ENCODE results near the gene CALCR.
"Not testable (repeated sequence)": the region's sequence is repeated elsewhere in the genome, so short reads cannot be mapped to it uniquely, and the experiment has no call there.

The CALCR gene

DNA sequence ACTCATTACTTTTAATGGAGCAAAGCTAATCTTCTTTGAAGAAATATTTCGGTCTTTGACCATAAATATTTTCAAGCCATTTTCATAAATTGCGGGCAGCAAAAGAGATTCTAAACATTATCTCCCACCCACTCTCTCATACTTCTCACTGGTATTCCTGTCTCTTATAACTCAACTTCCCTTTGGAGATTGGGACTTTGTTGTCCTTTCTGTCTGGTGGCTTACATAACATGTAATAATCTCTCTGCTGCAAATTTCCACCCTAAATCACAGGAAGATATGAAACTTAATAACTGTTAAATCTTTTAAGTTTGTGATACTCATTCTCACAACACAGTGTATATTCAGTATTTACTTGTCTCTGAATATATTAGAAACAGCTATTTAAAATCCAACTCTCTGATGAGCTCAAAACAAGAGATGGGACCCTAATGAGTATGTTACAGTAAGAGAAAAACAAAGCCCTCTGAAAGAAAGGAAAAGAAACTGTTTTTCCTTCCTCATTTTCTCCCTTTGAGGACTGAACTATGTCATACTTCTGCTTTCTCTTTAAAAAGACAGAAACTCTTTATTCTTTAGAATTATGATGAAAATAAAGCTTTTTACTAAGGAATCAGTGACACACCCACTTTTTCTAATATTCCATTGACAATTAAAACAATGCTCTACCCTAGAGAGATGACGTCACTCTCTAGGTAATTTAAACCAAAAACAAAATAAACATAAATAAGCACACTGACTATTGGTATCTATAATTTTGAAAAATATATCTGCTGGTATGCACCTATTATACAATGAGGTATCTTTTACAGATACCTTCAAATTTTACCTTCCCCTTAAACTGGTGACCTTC, 14.7 kb downstream of the CALCR start:
- no peak for DNase-seq

DNA sequence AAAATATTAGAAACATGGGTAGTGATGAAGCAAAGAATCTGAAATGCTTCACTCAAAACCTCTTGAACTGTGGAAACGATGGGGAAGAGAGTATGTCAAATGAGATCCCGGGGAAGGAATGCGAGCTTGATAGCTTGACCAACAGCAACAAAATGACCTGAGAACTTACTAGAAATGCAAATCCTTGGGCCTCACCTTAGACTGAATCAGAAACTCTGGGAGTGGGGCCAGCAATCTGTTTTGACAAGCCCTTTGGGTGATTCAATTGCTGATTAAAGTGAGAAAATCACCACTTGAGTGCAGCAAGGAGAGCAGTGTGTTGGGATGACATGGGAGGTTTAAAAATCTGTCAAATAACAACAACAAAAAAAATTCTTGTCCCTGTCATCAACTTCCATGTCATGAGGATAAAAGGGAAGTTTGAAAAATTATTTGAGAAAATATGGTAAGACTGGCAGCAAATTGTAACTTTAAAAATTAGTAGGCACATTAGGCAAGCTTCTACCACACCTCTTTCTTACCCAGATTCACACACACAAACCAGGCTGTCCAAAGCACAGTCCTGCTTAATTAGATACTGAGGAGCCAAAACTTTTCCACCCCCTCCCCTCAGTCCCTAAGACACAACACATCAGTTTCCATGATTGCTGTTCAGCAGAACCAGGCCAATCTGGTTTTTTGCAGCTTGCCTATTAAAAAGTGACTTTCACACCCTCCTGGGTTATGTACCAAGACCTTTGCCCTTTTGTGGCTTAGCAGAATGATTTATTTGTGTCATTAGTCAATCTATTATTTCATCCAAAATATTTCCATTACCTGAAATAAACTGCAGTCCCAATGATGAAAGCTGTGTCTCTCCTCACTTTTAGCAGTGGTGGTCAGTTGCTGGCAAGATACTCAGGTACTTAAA, 15.6 kb downstream of the CALCR start:
- DNase-seq: no peak

DNA sequence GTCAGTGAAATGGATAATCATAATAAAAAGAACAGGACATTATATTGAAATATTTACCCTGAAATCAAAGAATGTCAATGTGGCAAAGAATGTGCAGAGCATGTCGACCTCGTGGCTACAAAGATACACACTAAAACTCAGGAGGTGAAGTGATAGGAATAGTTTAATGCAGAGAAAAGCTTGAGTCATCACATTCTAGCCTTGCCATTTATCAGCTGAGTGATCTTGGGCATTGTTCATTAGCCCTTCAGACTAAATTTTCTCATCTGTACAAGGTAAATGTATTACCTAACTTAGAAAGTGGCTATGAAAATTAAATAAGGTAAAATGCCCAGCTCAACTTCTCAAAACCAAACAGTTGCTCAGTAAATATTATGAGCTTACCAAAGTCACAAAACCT, 22.6 kb downstream of the CALCR start:
- no peak for DNase-seq

DNA sequence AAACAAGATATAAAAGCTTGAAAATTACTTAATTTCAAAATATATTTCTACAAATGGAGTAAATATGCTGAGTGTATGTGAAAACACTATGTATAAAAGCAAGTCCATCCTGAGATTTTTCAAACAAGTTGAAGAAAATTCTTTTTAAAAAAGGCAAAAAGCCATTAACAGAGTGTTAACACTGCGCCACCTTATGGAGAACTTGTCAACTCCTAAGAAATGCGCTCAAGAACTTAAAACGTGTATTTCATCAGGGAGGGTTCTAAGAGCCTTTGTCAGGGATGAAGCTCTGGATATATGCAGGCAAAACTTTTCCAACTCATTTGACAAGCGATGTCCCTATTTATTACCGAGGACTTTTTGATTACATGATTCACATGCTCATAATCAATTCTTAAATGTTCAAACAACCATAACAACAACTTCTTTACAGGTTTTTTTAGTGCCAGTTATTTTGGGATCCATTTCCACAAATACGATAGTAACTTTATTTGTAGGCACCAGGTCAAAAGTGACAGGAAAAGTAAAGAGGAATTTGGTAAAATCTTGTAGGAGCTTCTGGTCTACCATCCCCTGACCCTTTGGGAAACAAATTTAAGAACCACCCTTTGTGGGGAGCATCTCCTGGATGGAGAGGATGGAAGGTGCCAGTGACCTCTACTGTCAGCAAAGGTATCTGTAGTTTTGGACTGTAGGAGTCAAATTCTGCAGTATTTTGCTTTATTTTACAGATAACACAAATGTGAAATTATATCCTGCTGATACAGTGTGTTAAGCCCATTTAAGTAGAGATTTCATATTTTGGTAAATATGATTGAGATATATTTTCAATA, 23.2 kb downstream of the CALCR start:
- DNase-seq: peak in 1 of 2 experiments; percentile 67

DNA sequence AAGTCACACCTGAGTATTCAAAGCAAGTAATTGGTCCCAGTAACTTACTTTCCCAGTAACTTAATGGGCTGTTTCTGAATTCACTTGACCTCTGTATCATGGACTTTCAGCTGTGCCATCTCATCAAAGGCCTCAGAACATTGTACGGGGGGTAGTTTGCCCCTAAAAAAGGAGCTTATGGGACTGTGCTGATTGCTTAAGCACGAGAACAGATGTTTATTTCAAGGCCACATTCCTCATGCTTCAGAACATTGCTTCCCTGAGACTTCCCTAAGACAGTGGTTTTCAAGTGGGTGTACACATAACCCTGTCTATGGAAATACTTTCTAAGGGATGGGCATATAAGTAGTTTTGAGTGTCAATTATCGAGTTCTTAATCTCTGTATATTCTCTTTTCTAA, 26.8 kb downstream of the CALCR start:
- DNase-seq: no peak

DNA sequence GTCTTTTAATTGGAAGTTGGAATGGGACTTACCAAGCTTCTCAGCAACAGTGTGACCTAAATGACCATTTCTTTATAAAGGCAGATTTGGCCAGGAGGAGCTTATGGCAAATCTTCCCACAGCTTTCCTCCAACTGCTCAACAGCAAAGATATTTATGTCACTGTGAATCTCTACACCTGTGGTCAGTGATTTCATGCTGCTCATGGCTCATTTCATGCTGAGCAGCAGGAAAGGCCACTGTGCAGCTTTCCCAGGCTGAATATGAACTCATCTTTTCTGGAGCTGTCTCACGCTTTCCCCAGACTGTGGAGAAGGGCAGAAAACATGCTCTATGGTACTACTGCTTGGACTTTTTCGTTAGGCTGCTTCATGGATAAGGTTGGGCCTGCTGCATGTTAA, 29.8 kb downstream of the CALCR start:
- DNase-seq: no peak

DNA sequence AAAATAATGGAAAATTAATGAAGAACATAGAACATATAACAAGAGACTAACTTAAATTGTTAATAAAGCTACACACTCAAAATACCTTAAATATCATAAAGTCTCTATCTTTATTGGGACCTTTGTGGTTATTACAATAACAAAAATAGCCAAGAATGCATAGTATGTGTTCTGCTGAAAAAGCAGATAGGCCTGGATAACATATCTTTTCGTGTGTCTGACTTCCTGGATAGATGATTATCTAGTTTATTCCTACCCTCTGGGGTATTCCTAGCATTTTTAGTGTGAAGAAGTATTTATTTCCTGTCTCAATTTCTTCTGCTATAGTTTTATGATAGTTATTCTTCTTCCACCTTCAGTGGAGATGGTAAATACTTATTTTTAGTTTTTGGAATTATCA, 36.5 kb downstream of the CALCR start:
- no peak for DNase-seq

DNA sequence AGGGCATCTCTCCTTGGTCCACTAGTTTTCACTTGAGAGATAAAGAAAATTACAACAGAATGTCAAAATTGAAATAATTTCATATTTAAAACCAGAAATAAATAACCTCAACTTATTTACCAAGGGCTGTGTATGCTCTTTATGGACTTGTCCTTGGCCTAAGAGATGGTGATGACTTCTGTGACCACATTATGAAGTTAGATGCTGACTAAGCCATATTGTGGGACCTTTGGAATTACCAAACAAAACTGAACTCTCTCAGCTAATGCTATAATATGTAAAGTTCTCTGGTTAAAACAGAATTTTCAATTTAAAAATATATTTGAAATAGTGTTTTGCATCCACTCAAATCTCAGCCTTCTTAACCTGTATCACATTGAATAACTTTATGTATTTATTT, 38.9 kb downstream of the CALCR start:
- DNase-seq: no peak

DNA sequence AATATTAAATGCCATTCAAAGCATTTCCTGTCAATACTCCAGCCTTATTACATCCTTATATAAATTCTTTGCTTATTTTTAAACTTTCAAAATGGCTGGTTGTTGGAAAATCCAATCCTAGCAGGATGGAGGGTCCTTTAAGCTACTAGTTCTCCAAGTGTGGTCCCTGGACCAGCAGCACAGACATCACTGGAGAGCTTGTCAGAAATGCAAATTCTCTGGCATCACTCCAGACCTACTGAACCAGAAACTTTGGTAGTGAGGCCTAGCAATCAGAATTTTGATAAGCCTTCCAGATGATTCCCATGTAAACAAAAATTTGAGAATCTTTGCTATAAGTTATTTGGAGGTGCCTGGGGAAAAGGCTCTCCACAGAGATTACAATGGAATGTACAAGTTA, 43.8 kb downstream of the CALCR start:
- peak in 1 of 2 experiments; percentile 45 for DNase-seq

DNA sequence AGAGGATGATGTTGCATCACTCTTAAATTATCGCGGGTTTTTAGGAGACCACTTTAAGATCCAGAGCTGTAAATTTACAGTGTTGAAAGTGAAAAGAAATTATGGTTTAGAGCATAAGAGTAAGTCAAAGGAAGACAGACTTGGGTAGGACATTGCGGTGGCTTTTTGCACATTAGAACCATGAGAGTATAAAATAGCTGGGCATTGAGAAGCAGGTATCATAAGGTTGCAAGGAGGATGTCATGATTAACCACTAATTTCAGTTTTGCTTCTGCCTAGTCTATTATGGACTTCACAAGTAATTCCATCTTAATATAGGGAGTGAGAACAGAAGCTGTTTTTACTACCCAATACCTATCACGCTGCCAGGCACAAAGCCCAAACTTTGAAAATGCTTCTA, 57.7 kb downstream of the CALCR start:
- no peak for DNase-seq

DNA sequence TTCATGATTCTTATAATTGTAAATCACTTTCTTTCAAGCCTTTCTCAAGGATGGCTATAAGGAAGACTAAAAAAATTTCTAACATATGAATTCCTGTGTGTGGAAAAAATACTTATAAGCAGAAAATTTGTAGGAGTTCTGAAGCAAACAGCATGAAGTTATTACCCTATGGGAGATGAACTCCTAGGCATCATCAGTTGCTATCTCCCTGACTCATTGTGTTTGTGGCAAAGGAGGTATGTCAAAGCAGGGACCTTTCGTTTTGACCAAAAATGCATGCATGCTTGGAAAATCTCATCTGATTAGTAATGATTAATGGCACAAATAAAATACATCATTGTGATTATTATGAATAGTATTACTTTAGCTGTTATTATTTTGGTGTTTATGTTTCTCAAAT, 59.4 kb downstream of the CALCR start:
- no peak for DNase-seq

DNA sequence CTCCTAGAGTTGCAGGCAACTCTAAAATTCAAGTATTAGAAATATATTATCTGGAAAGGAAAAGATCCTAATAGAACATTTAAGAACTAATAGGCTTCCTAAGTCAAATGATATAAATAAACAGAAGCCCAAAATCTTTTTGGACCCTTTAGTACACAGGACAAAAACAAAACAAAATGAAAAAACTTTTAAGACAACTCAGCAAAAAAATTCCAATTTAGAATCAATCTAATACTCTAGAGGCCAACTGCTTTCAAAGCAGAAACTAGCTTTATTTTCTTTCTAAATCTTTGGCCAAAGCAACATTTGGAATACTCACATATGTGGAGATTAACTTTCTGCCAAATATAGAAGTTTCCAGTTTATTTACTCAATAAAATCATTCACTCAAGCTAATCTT, 65.2 kb downstream of the CALCR start:
- no peak for DNase-seq

DNA sequence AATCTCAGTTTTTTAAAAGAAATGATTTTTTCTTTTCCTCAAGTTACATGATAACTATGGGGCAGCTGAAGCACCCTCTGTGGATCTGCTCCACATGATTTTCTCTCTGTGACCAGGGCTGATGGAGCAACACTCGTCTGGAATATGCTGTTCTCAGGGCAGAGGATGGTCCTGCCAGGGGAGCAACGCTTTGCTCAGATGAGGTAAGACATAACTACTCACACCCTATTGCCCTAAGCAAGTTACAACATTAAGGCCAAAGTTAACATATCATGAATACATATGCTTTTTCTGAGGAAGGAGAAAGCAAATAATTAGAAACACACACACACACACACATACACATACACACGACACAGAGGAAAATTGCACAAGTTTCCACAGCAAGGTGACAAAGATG, 71.4 kb downstream of the CALCR start:
- no peak for DNase-seq

DNA sequence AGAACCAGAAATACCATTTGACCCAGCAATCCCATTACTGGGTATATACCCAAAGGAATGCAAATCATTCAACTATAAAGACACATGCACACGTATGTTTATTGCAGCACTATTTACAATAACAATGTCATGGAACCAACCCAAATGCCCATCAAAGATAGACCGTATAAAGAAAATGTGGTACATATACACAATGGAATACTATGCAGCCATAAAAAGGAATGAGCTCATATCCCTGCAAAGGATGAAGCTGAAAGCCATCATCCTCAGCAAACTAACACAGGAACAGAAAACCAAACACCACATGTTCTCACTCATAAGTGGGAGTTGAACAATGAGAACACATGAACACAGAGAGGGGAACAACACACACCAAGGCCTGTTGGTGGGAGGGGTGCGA, 82.7 kb downstream of the CALCR start:
- not testable (repeated sequence) for DNase-seq

DNA sequence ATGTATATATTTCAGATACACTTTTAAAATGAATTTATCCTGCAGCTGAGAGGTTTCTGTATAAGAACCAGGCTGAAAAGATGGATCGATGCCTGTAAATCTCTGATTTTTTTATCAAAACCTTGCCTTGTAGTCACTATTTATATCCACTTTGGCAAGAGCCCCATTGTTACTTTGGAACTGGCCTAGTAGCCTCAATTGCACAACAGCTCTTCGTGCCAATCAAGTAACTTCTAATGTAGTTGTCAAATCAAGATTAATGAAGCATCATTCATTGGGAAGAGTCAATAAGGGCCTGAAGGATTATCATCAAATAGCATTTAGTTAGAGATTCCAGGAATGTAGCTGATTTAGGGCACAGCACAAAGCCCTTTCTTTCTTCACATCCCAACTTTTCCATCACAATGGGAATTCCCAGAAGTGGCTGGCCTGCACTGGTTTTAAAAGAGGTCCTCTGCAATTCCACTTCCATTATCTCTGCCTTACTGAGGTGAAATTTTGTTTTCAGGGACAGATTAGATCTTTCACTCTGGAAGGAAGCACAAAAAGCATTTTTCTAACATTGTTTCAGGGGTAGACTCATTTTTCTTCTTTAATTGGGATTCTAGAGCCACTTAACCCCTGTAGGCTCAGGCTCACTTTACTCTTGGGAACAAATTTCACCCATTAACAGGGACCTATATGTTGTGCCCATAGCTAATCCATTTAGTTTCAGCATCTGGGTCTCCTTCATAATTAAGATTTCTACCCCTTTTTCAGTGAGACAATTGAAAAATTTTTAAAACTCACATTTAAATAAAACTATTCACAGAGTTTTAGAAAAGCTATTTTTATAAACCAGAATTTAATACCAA, 97.8 kb downstream of the CALCR start:
- DNase-seq: no peak

DNA sequence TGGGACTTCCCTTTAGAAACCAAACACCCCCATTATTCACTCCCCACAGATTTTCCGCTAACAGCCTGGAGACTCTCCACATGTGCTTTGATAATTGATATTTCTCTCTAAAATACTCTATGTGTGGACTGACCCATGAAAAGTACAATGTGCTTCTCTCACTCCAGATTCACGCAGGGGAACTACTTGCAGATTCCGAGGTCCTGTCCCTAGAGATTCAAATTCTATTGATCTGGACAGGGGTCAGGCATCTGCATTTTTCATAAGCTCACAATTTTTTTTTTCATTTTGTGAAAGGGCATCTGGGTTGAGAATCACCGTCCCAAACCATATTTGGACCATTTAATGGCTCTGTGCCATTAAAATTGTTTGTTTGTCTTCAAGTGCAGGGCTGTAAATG, 98.7 kb downstream of the CALCR start:
- DNase-seq: no peak

DNA sequence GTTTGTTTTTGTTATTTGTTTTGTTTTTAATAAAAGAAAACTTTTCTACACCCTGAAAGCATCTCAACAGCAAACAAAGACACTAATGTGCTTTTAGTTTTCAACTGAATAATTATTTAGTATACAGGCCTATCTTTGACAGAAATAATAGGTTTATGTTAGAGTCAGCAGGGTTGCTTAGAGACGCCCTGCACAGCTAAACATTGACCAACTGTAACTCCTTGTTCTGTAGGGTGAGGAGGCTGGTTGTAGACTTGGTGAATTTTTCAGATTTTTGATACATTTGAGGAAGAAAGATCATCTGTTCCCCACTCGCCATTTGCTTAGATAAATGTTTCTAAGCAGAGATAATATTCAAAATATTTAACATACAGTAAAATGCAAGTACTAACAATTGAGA, 103.1 kb downstream of the CALCR start:
- peak in 1 of 2 experiments; percentile 10 for DNase-seq

DNA sequence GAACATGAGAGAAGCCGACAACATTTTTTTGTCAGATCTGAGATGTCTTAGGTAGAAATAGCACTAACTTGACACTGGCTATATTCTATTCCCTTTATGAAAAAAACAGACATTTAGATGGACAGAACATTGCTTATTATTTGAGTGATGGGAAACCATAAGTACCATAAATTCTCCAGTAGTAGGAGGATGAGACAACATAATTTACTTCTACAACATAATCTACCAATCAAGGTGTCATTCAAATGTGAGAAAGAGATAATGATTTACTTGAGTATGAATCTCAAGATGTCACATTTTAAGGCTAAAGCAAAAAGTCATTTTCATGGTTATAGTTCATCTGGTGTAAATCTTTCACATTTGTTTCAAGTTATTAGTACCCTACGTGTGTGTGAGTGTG, 110.8 kb downstream of the CALCR start:
- no peak for DNase-seq

DNA sequence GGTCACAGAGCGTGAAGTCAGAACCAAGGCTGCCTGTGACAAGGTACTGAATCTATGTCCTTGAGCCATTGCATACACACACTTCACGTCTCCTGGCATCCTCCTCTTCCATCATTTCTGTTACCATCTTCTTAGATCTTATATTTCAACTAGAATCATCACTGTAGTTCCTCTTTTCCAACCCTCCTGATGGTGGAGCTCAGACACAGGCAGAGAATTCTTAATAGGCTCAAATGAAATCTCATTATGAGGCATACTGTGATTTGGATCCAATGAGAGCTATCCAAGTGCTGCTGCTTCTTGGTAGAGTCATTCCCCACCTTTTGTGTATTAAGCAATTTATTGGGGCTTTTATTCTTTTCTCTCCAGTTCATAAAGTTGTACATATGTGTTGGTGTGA, 113.2 kb downstream of the CALCR start:
- peak in 1 of 2 experiments; percentile 47 for DNase-seq

DNA sequence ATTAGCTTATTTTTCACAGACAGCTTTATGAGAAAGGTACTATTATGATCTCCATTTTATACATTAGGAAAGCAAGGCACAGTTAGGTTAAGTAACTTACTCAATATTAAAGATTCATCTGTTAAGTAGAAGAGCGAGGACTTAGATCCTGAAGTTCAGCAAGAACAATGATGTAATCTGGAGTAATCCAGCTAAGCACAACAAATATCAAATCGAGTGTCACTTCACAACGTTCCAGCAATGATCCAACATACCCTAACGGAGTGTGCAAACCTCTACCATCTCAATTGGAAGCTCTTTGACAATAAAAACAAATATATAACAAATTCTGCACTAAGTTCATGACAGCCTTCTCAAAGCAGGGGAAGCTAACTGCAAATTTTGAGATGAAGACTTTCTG, 121.3 kb downstream of the CALCR start:
- no peak for DNase-seq

DNA sequence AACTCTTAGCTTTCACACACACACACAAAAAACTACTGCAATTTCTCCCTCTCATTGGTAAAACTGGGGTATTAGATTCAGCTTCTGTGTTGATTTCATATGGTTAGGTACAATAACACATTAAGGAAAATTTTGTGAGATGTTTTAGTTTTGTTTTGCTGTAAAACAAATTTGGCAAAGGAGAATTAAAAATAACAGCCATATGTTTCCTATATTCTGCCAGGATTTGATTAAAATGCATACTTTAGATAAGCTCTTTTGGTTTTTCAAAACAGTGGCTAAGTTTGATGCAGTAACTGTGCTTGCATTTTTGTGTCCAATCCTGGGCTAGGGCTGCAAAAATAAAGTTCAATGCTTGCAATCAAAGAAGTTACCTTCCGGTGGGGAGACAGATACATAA, 126.3 kb downstream of the CALCR start:
- no peak for DNase-seq

DNA sequence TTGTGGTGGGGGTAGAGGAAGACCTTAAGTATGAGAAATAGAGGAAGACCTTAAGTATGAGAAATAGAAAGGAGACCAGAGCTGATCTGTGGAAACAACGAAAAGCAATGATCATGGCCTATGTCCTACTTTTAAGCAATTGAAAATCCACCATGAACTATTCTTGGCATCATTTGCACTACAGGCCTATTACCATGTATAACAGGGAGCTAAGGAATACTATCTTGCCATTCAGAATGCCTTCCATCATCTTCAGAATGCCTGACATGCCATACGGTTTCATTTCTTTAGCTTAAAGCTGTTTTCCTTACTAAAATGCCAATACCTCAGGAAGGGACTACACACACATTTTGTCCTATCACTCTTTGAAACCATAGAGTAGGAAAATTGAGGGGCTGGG, 127.0 kb downstream of the CALCR start:
- DNase-seq: no peak
